Gastrocnemius medialis (tissue), 4 donors: ENCODE measurements around the gene RIPK3. TPM values are rescaled to one million over a fixed set of nuclear protein-coding genes. Genes with fewer than 3 reads are reported as not detected.

Experiments used
- ATAC-seq, 2 donors: fragments of 150-250 bp; one replicate each; pipeline ENCODE4 v1.9.1; 2016
- DNase-seq, 2 donors: peaks; one replicate each; pipeline ENCODE4 v3.0.0-alpha.2; 2019
- H3K27ac ChIP-seq, 4 donors: fragments of 200-600 bp; sonication (generic); 1 replicate in 1 of 4; 2 replicates in 3 of 4; pipeline ENCODE4 v1.5.1; 2016 to 2018; ENCODE audit warnings: mild to moderate bottlenecking in 2 of 4, moderate library complexity in 1 of 4
- H3K27me3 ChIP-seq, 3 donors: fragments of 200-600 bp; sonication (generic) in 2 of 3; 1 replicate in 1 of 3; 2 replicates in 2 of 3; pipeline versions ENCODE4 v1.5.1 to v1.6.0; 2016 to 2019; ENCODE audit warnings: mild to moderate bottlenecking in 1 of 3, moderate library complexity in 1 of 3
- H3K36me3 ChIP-seq, 2 donors: fragments of 200-600 bp; sonication (generic) in 1 of 2; one replicate each; pipeline ENCODE4 v1.5.1; 2017 to 2018
- H3K4me1 ChIP-seq, 2 donors: fragments of 200-600 bp; sonication (generic) in 1 of 2; one replicate each; pipeline ENCODE4 v1.5.1; 2016 to 2017; ENCODE audit warnings: mild to moderate bottlenecking in 2 of 2
- H3K4me3 ChIP-seq, 4 donors: fragments of 200-600 bp; sonication (generic) in 3 of 4; 1 replicate in 1 of 4; 2 replicates in 3 of 4; pipeline ENCODE4 v1.5.1; 2016 to 2019; ENCODE audit warnings: mild to moderate bottlenecking in 2 of 4
- H3K9me3 ChIP-seq, 3 donors: fragments of 200-600 bp; sonication (generic) in 2 of 3; 1 replicate in 1 of 3; 2 replicates in 2 of 3; pipeline ENCODE4 v1.5.1; 2016 to 2019
- CTCF ChIP-seq, 5 experiments: fragments of 450-650 bp in 3 of 5; fragments of 200-600 bp in 2 of 5; sonication (generic) in 2 of 5; IDR thresholded peaks in 4 of 5; conservative IDR thresholded peaks in 1 of 5; 1 replicate in 4 of 5; 2 replicates in 1 of 5; pipeline ENCODE4 v1.5.1; 2016 to 2019; ENCODE audit warnings: antibody characterized with exemption in 5 of 5, mild to moderate bottlenecking in 3 of 5, moderate library complexity in 3 of 5
- POLR2A ChIP-seq, 2 donors: fragments of 450-650 bp; IDR thresholded peaks; one replicate each; pipeline ENCODE4 v1.6.1; 2017; ENCODE audit warnings: antibody characterized with exemption in 2 of 2, mild to moderate bottlenecking in 2 of 2, moderate library complexity in 2 of 2
- in situ Hi-C, 4 donors: fragments of 200-750 bp; cut with MboI; loops; one replicate each; pipeline versions ENCODE4 v1.15.0 to v1.8.0; 2017; ENCODE audit warnings: low sequenced_read_pairs in 4 of 4
- intact Hi-C: fragments of 100-400 bp; cut with DNase I; formaldehyde crosslinking; loops from one replicate; pipeline ENCODE4 v1.15.1; 2023; ENCODE audit warnings: low total_unique reads
- total RNA-seq, 4 donors: library from RNA; depleted of rRNA; stranded (reverse); fragments of >200 nt; gene quantifications; one replicate each; pipeline versions ENCODE4 v1.1.0 to v1.2.3, GENCODE V29; 2016

The RIPK3 gene
- total RNA-seq, 4 donors from 2014 or later, result 0.66 to 1.6 (median 0.97) TPM

DNA sequence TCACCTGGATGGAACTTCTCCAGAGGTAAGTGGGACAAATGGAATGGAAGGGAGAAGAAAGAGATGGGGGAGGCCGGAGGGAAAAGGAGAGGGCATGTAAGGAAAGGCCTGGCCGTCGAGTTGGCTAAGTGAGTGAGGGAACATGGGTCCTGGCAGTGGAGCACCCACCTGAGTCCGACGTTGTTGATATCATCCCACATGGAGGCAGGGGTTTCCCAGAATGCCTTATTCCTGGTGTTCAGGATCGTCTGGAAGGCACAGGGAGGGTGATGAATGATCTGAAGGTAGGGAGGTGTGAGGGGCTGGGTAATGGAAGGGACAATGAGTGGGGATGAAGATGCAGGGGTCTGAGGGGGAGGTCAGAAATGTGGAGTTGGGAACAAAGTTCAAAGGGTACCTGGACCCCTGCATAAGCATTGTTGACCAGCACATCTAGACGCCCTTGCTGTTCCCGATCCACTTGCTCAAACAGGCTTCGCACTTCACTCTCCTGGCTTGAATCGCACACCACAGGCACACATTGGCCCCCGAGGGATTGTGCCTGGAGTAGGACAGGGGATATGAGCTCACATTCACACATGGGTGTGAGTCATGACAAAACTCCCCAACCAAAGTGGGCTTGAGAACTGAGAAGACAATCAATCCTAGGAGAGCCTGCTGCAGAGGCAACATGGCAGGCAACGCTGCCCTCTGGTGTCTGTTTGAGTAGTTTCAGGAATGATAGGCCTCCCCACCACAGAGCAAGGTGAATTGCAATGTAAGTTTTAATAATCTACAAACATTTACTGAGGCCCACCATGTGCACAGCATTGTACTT lies 43.2 kb downstream of the RIPK3 start:
- Histone ChIP-seq H3K36me3 (peaks cover 0 to 17% of the 10 kb centered on the region in 2 donors), H3K27ac (no peak overlapping the region)
- in situ Hi-C loops, result loop anchor here in 3 of 4 donors (5.0 to 10.0 kb wide), 2 partner anchors 52 to 54 kb away; partner anchors contain the start of gene TINF2 (in 3 of the 3)

GRCh38 chr14:24293525-24293924 lies 46.3 kb downstream of the RIPK3 start:
- Histone ChIP-seq H3K4me3 (no peak overlapping the region), H3K27me3 (no peaks in the 10 kb centered on the region), H3K27ac (no peak overlapping the region), H3K36me3 (peaks cover 0 to 31% of the 10 kb centered on the region in 2 donors), H3K9me3 (no peaks in the 10 kb centered on the region), H3K4me1 (no peaks in the 10 kb centered on the region)
- ATAC-seq (no peak), DNase-seq (no peak)
- intact Hi-C loops (loop anchor here (10.0 kb wide), 1 partner anchor 129 kb away; the partner anchor contains the start of gene IRF9), in situ Hi-C loops (loop anchor here in 1 of 4 donors (10.0 kb wide), 1 partner anchor 49 kb away; the partner anchor contains the start of gene TINF2)
- no peak for TF ChIP-seq CTCF (IDR thresholded peaks at IDR 0.05 in 4 of 5, conservative IDR thresholded peaks at IDR 0.05 in 1 of 5)
- no peak for TF ChIP-seq POLR2A (IDR thresholded peaks at IDR 0.05)

More for the DNA sequence above, 43.2 kb downstream of the RIPK3 start:
- intact Hi-C loops, result loop anchor here (10.0 kb wide), 1 partner anchor 132 kb away; the partner anchor contains the start of gene IRF9
- peaks cover 13 to 20% of the 10 kb centered on the region in 2 donors for H3K4me1 ChIP-seq
- DNase-seq (peak in 1 of 2 donors; percentile 37), ATAC-seq (peak; percentile 32 to 39)
- H3K27me3 ChIP-seq, result no peaks in the 10 kb centered on the region
- H3K9me3 ChIP-seq, result no peaks in the 10 kb centered on the region
- H3K4me3 ChIP-seq, result no peak overlapping the region
- no peak for TF ChIP-seq POLR2A (IDR thresholded peaks at IDR 0.05)
- TF ChIP-seq CTCF (IDR thresholded peaks at IDR 0.05 in 4 of 5, conservative IDR thresholded peaks at IDR 0.05 in 1 of 5), result peak; percentile 28 to 67 (median 53)

- H3K4me1 ChIP-seq, result no peaks in the 10 kb centered on the region
- no peak for TF ChIP-seq POLR2A (IDR thresholded peaks at IDR 0.05)
- no peak for TF ChIP-seq CTCF (IDR thresholded peaks at IDR 0.05 in 4 of 5, conservative IDR thresholded peaks at IDR 0.05 in 1 of 5)
- DNase-seq, result no peak
- H3K9me3 ChIP-seq, result no peaks in the 10 kb centered on the region
- ATAC-seq, result no peak
- no peak overlapping the region for H3K4me3 ChIP-seq
- H3K27me3 ChIP-seq, result no peaks in the 10 kb centered on the region
- peaks cover 0 to 31% of the 10 kb centered on the region in 2 donors for H3K36me3 ChIP-seq
- no peak overlapping the region for H3K27ac ChIP-seq
- in situ Hi-C loops (loop anchor here in 1 of 4 donors (10.0 kb wide), 1 partner anchor 47 kb away; the partner anchor contains the start of gene TINF2), intact Hi-C loops (loop anchor here (10.0 kb wide), 1 partner anchor 127 kb away; the partner anchor contains the start of gene IRF9)
These were observed 47.5 kb downstream of the RIPK3 start for GRCh38 chr14:24292118-24292807.

DNA sequence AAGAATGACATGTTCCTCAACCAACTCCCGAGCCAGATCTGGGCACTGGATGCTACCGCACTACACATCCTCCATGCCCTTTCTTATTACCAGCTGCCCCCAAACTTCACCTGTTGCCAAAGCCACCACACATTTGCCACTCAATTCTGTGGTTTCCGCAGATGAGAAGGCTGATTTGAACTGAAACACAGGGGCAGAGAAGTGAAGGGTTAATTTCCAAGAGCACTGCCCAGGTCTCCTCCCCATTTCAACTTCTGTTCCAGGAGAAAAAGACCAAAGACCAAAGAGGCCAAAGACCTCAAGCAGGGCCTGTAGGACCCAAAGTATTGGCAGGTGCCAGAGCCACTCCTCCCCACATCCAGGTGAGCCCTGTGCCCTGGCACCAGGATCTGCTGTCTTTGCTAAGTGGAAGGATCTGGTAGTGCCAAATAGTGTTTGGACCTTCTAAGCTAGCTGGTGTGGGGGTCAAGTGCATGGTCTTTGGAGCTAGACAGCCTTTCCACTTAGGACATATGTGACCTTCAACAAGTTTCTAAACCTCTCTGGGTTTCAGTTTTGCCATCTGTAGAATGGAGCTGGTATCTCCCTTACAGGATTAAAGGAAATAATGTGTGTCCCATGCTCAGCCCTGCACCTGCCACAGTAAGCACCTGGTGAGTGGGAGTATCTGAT lies 48.2 kb downstream of the RIPK3 start:
- Histone ChIP-seq H3K9me3 (no peaks in the 10 kb centered on the region), H3K36me3 (peaks cover 0 to 31% of the 10 kb centered on the region in 2 donors), H3K4me1 (no peaks in the 10 kb centered on the region), H3K27ac (no peak overlapping the region), H3K4me3 (no peak overlapping the region), H3K27me3 (no peaks in the 10 kb centered on the region)
- no peak for TF ChIP-seq CTCF (IDR thresholded peaks at IDR 0.05 in 4 of 5, conservative IDR thresholded peaks at IDR 0.05 in 1 of 5)
- no peak for TF ChIP-seq POLR2A (IDR thresholded peaks at IDR 0.05)
- in situ Hi-C loops, result loop anchor here in 1 of 4 donors (10.0 kb wide), 1 partner anchor 47 kb away; the partner anchor contains the start of gene TINF2
- DNase-seq, result no peak
- ATAC-seq, result no peak
- intact Hi-C loops, result loop anchor here (10.0 kb wide), 1 partner anchor 127 kb away; the partner anchor contains the start of gene IRF9
